GM10847 (cell line): Measurements from ENCODE around the gene AKAP10.

Source experiments
- POLR2A ChIP-seq: IDR thresholded peaks from 2 replicates; pipeline ENCODE4 v1.6.1; 2011; ENCODE audit not compliant: insufficient read length; ENCODE audit errors: extremely low read depth

Gene AKAP10, protein sequence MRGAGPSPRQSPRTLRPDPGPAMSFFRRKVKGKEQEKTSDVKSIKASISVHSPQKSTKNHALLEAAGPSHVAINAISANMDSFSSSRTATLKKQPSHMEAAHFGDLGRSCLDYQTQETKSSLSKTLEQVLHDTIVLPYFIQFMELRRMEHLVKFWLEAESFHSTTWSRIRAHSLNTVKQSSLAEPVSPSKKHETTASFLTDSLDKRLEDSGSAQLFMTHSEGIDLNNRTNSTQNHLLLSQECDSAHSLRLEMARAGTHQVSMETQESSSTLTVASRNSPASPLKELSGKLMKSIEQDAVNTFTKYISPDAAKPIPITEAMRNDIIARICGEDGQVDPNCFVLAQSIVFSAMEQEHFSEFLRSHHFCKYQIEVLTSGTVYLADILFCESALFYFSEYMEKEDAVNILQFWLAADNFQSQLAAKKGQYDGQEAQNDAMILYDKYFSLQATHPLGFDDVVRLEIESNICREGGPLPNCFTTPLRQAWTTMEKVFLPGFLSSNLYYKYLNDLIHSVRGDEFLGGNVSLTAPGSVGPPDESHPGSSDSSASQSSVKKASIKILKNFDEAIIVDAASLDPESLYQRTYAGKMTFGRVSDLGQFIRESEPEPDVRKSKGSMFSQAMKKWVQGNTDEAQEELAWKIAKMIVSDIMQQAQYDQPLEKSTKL

GRCh38 chr17:19977293-19978208 is at the start of gene AKAP10:
TSS of gene AKAP10 (minus strand) at chr17:19977828. CDS start at chr17:19977679, 149 bp downstream.
- TF ChIP-seq POLR2A: peak; percentile 65

DNA sequence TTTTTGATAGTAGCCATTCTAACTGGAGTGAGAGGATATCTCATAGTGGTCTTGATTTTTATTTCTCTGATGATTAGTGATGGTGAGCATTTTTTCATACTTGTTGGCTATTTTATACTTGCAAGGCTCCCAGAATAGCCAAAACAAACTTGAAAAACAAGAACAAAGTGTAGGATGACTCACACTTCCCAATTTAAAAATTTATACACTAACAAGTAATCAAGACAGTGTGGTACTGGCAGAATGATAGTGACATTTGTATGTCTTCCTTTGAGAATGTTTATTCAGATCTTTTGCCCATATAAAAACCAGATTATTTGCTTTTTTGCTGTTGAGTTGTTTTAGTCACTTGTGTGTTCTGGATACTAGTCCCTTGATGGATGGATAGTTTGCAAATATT is 49.3 kb upstream of the AKAP10 start:
- no peak for TF ChIP-seq POLR2A

- TF ChIP-seq POLR2A: no peak
These were observed 45.1 kb upstream of the AKAP10 start for GRCh38 chr17:20022701-20023100.

GRCh38 chr17:20012017-20012536 is 34.4 kb upstream of the AKAP10 start:
- TF ChIP-seq POLR2A: no peak

- TF ChIP-seq POLR2A: no peak
These were observed 33.3 kb upstream of the AKAP10 start for GRCh38 chr17:20010936-20011335.

GRCh38 chr17:20010099-20010863 is 32.7 kb upstream of the AKAP10 start:
- TF ChIP-seq POLR2A: no peak

DNA sequence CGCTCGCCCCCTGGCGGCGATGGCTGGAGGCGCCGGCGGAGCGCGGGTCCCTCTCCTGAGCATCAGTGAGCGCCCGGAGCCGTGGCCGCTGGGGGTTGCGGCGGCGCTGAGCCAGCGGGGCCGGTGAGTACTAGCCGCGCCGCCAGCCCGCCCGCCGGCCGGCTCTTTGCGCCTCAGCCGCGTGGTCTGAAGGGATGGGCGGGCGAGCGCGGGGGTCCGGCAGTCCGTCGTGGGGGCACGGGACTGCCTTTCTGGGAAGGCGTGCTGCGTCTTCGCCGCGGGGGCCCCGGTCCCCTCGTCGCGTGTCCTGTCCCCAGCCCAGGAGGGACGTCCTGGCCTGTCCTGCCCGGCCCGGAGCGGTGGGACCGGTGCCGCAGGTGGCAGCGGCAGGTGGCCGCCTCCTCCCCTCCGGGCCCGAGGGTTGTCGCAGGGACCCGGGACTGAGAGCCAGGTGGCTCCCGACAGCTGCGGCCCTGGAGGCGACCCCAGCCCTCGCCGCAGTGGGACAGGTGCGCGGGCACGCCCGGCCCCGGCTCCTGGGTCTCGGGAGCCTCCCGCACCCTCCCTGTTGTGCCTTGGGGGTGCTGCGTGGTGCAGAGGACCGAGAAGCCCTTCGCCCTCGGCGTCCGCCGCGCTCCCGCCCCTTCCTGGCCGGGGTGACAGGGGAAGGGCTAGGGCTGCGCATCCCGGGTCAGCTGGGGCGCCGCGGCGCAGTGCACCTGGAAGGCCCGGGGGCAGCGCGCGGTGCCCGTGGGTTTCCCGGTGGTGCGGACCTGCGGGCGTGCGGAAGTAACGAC is 31.9 kb upstream of the AKAP10 start, which contains the start of gene SPECC1:
SPECC1 (plus strand) TSS at position 58 of the 797 bp plus-strand sequence. CDS start 87,293 bp downstream, outside the sequence.
- no peak for TF ChIP-seq POLR2A

GRCh38 chr17:20009052-20009301 is 31.3 kb upstream of the AKAP10 start:
- TF ChIP-seq POLR2A: no peak

DNA sequence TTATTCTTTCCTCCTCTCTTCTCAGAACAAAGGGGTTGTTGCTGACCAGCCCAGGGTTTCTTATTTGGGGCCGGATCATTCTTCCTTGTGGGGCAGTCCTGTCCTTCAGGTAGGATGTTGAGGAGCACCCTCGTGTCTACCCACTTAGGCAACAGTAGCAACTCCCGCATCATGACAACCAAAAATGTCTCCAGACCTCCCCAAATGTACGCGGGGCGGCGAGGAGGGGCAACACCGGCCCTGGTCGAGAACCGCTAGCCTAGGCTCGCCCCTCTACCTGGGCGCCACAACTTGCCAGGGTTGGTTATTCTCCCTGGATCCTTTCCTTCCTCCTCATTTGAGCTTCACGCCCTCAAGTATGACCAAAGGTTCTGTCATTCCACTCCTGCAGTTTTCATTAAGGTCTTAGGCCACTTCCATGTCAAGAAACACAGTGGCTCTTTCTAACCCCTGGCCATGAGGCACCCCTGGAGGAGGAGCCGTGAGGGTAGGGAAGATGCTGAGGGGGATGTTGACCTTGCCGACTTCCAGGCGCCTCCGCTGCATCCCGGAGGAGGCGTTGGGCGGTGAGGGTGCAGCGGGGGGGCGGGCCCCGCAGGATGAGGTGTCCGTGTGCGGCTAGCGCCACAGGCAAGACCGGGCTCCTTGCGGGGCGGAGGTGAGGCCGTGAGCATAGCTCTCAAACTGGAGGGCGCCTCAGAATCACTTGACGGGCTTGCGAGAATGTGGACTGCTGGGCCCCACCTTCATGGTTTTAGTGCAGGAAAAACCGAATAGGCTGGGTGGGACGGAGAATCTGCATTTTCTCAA is 30.8 kb upstream of the AKAP10 start:
- TF ChIP-seq POLR2A: no peak

DNA sequence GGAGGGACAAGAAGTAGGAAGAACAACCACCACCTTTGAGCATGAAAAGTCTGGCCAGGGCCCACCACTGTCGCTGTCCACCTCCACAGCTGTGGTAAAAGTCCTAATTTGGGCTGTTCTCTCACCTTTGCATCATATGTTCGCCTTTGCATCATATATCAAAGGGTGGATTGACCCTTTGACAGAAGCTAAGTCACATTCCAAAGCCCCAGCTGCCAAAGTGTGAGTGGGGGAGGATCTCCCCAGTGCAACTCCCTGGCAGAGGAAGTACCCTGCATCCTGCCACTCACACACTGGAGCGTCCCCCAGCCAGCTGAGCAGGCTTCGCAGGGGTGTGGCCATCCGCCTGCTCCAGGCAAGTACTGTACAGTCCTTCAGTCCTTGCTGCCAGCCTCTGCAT is 18.9 kb upstream of the AKAP10 start:
- TF ChIP-seq POLR2A: no peak

DNA sequence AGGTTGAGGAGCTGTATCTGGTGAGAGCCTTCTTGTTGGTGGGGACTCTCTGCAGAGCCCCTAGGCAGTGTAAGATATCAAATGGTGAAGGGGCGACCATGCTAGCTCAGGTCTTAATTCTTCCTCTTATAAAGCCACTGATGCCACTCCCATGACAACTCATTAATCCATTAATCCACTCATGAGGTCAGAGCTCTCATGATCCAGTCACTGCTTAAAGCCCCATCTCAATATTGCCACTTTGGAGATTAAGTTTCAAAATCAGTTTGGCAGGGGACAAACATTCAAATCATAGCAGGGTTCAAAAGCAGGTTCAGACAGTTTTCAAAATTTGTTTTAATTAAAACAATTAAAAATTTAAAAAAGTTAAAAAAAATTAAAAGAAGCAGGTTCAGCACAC is 18.5 kb upstream of the AKAP10 start:
- TF ChIP-seq POLR2A: no peak

DNA sequence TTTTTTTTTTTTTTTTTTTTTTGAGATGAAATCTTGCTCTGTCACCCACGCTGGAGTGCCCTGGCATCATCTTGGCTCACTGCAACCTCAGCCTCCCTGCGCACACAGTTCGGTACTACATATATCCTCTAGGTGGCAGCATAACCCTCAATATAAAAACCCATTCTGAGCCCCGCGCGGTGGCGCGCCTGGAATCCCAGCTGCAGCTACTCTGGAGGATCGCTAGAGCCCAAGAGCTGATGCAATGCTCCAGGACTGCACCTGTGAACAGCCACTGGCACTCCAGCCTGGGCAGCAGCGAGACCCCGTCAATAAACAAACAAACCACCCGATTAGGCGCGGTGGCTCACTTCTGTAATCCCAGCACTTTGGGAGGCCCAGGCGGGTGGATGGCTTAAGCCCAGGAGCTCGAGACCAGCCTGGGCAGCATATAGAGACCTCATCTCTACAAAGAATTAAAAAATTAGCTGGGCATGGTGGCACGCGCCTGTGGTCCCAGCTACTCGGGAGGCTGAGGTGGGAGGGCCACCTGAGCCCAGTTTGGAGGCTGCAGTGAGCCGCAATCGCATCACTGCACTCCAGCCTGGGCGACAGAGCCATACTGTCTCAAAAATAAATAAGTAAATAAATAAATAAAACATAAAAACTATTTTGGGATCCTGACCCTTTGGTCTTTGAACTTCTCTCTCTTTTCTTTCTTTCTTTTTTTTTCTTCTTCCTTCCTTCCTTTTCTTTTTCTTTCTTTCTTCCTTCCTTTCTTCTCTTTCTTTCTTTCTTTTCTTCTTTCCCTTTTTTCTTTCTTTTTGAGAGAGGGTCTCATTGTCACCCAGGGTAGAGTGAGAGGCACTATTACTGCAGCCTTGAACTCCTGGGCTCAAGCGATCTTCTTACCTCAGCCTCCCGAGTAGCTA is 15.4 kb upstream of the AKAP10 start:
- no peak for TF ChIP-seq POLR2A
